Left cardiac atrium (tissue), 4 donors: ENCODE measurements around the gene TAOK3. TPM values are rescaled to one million over a fixed set of nuclear protein-coding genes. Genes with fewer than 3 reads are reported as not detected.
"Not testable (repeated sequence)": the region's sequence is repeated elsewhere in the genome, so short reads cannot be mapped to it uniquely, and the experiment has no call there.

Experiments used
- ATAC-seq, 2 donors: fragments of 200-7000 bp; cut with Tn5 transposase; one replicate each; pipeline ENCODE4 v1.9.1; 2020; ENCODE audit warnings: mild to moderate bottlenecking in 2 of 2, moderate library complexity in 2 of 2
- DNase-seq: peaks from one replicate; pipeline ENCODE4 v3.0.0-alpha.2; 2020
- intact Hi-C, 2 donors: fragments of 100-400 bp; cut with DNase I; formaldehyde crosslinking; loops; one replicate each; pipeline versions ENCODE4 v1.14.1 to v1.15.1; 2022 to 2023
- long read RNA-seq: library from polyadenylated mRNA; unstranded; transcript quantifications from one replicate; pipeline ENCODE4 v2.0.0, GENCODE V29; 2021
- total RNA-seq, 2 donors: library from RNA; stranded (reverse); fragmentation: NEBNext Ultra II Directional; extraction: Animal tissue kit (Norgen Biotek cat#: 25700); gene quantifications; one replicate each; pipeline ENCODE4 v1.2.1, GENCODE V29; 2021
- donor health status: DM: no; HTN: yes; CAD: no.
- donor health status: DM: no; HTN: yes; CAD: no; lungs with severe emphysema.
- donor health status: DM: yes; HTN: yes; CAD: no.
- donor health status: Dilated cardiomyopathy.

TAOK3 gene
- 10 to 100 TPM; 15.0 to 23.1 TPM for total RNA-seq
- long read RNA-seq, full-length matches to known transcripts: 9 of 21 reads
- long read RNA-seq, partial matches to known transcripts: 6 of 21 reads
- long read RNA-seq, other reads (novel, unspliced or antisense): 6 of 21 reads

DNA sequence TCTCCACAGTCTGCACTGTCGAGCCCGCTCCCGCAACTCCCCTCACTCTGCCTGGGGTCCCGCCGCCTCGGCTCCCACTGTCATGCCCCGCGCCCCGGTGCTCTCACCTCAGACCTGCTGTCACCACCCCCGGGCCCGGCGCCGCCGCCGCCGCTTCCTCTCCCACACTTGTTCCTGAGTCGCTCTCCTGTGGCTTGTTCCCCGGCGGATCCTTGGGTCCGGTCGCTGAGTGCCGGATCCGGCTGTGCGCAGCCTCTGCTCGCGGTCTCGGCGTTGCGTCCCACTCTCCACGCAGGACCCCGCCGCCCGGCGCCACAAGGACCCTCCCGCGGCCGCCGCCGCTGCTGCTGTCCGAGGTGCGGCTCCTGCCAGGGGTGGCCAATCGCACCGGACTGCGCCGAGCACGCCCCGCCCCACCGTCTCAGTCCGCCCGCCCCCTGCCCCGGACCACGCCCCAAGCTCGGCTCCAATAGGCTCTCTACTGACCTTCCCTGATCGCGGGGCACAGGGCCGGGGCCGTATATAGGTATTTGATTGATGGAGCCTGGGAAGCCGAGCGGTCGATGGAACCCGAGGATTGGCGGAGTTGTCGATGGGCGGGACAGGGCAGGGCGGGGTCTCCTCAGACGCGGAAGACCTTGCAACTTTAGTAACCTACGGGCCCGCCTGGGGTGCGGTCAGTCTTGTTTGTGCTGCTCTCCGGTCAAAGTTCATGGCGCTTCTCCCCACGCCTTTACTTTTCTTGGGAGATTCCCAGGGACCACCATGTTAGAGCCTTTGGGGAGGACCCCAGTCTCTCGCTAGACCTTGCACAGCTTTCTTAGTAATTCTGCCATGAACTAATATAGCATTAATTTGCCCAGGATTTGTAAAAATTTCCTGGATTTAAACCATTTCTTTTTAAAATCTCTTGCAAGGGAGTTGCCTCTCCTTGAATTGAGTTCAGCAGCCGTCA lies at the start of gene TAOK3:
TAOK3 (minus strand) TSS at position 367 of the 955 bp plus-strand sequence. CDS start 117,340 bp downstream, outside the sequence.
- intact Hi-C loops: loop anchor here in 1 of 2 donors (10.0 kb wide), 1 partner anchor 498 kb away; no protein-coding TSS in a partner anchor
- DNase-seq (peak; percentile 98), ATAC-seq (peak; percentile 95)

- no peak for DNase-seq
- intact Hi-C loops: no loop called here
- ATAC-seq: no peak
Observed at GRCh38 chr12:118420673-118421072, 48.0 kb upstream of the TAOK3 start.

DNA sequence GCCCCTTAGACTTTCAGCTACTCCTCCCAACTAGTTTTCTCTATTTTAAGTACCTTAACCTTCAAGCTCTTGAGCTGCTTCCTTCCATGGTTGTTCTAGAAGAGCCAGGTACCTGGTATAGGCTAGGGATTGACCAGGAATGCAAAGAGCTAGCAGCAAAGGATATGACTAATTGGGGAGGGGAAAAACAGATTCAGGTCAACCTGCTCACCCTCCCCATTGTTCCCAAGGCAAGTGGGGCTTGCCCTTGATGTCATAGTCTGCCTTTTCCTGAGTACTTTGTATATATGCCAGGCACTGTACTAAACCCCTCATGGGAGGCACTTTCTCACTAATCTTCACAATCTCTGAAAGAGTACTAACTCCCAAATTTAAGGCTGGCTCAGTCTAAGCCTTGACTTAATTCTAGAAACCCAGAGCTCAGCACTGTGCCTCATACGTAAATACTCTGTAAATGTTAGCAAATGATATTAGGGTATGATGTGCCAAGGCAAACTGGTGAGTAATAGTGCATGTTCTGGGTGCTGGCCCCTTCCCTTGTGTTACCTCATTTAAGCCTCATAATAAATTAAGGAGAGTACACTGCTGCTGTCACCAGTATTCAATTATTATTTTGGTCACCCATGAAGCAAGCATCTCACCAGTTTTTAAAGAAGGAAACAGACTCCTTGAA lies 45.8 kb upstream of the TAOK3 start:
- intact Hi-C loops: no loop called here

GRCh38 chr12:118417942-118418341 lies 45.2 kb upstream of the TAOK3 start:
- DNase-seq: no peak
- intact Hi-C loops: no loop called here
- no peak for ATAC-seq

More for the DNA sequence above, 45.8 kb upstream of the TAOK3 start:
- DNase-seq (no peak), ATAC-seq (no peak)

GRCh38 chr12:118409834-118410233 lies 37.1 kb upstream of the TAOK3 start:
- intact Hi-C loops: loop anchor here (10.0 kb wide), 4 partner anchors 215 to 1005 kb away; no protein-coding TSS in a partner anchor
- DNase-seq: no peak
- ATAC-seq: no peak

DNA sequence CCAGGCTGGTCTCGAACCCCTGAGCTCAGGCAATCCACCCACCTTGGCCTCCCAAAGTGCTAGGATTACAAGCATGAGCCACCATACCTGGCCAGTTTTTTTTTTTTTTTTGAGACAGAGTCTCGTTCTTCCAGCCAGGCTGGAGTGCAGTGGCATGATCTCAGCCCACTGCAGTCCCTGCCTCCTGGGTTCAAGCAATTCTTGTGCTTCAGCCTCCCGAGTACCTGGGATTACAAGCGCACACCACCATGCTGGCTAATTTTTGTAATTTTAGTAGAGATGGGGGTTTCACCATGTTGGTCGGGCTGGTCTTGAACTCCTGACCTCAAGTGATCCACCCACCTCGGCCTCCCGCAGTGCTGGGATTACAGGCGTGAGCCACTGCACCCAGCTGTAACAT lies 35.5 kb upstream of the TAOK3 start:
- not testable (repeated sequence) for ATAC-seq, DNase-seq
- intact Hi-C loops: loop anchor here (10.0 kb wide), 4 partner anchors 217 to 1007 kb away; no protein-coding TSS in a partner anchor

GRCh38 chr12:118404876-118405521 lies 32.3 kb upstream of the TAOK3 start:
- DNase-seq (peak; percentile 72), ATAC-seq (peak in 1 of 2 donors; percentile 47)
- intact Hi-C loops: loop anchor here (5.0 to 10.0 kb wide), 5 partner anchors 202 to 1010 kb away; no protein-coding TSS in a partner anchor

- ATAC-seq: peak in 1 of 2 donors; percentile 59
Observed at GRCh38 chr12:118402251-118402650, 29.5 kb upstream of the TAOK3 start.

DNA sequence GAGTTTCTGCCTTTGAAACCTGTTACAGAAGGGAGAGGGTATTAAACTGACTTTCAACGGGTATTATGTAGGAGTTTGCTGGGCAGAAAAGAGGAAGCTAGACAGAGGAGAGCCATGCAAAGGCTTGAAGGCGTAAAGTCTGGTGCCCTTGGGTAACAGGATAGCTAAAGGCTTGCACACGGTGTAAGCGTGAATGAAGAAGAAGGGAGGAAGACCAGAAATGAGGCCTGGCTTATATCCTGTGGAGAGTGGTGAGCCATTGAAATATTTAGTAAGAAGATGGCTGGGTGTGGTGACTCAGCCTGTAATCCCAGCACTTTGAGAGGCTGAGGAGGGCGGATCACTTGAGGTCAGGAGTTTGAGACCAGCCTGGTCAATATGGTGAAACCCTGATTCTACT lies 26.2 kb upstream of the TAOK3 start:
- DNase-seq: no peak
- intact Hi-C loops: no loop called here
- no peak for ATAC-seq

More at GRCh38 chr12:118402251-118402650, 29.5 kb upstream of the TAOK3 start:
- intact Hi-C loops: loop anchor here (5.0 to 10.0 kb wide), 5 partner anchors 205 to 1013 kb away; no protein-coding TSS in a partner anchor
- DNase-seq: no peak

GRCh38 chr12:118398524-118398923 lies 25.8 kb upstream of the TAOK3 start:
- DNase-seq (no peak), ATAC-seq (no peak)
- intact Hi-C loops: no loop called here

- peak; percentile 54 to 61 for ATAC-seq
- DNase-seq: no peak
- intact Hi-C loops: no loop called here
Observed at GRCh38 chr12:118397708-118398440, 25.2 kb upstream of the TAOK3 start.

- DNase-seq (no peak), ATAC-seq (no peak)
- intact Hi-C loops: loop anchor here in 1 of 2 donors (5.0 kb wide), 1 partner anchor 210 kb away; no protein-coding TSS in a partner anchor
Observed at GRCh38 chr12:118391836-118392235, 19.1 kb upstream of the TAOK3 start.

- no peak for DNase-seq
- ATAC-seq: peak in 1 of 2 donors; percentile 55
- intact Hi-C loops: loop anchor here in 1 of 2 donors (5.0 kb wide), 1 partner anchor 209 kb away; no protein-coding TSS in a partner anchor
Observed at GRCh38 chr12:118391424-118391823, 18.7 kb upstream of the TAOK3 start.

GRCh38 chr12:118377884-118378470 lies 5.3 kb upstream of the TAOK3 start:
- intact Hi-C loops: loop anchor here in 1 of 2 donors (2.0 to 10.0 kb wide), 2 partner anchors 257 to 503 kb away; no protein-coding TSS in a partner anchor
- DNase-seq (peak; percentile 54), ATAC-seq (no peak)

GRCh38 chr12:118377021-118377883 lies 4.5 kb upstream of the TAOK3 start:
- ATAC-seq (no peak), DNase-seq (no peak)
- intact Hi-C loops: loop anchor here in 1 of 2 donors (2.0 to 10.0 kb wide), 2 partner anchors 256 to 502 kb away; no protein-coding TSS in a partner anchor
